HG02970 (cell line): ENCODE measurements around the gene ANKH.

ENCODE experiments used
- ATAC-seq: cut with Tn5 transposase; IDR thresholded peaks from one replicate; pipeline ENCODE4 v1.9.1; 2021; ENCODE audit warnings: mild to moderate bottlenecking, moderate library complexity, moderate number of reproducible peaks; ENCODE audit not compliant: unreplicated experiment, low FRiP score

The ANKH gene

DNA sequence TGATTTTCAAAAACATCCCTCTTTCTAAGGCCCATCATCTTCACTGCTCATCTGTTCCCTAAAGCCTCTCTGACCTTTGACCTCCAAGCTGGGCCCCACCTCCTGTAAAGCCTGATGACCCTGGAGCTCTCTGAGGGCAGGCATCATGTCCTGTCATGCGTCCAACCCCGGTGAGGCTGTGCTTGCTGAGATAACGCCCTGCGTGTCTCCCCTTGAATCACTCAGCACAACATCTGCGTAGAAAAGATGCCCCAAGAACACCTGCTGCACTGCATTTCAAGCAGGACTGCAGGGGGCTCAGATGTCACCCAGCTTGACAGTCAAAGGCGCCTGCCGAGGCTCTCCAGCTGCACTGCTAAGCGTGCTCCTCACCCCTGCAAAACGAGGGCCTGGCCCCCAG lies 129.1 kb downstream of the ANKH start:
- no peak for ATAC-seq

DNA sequence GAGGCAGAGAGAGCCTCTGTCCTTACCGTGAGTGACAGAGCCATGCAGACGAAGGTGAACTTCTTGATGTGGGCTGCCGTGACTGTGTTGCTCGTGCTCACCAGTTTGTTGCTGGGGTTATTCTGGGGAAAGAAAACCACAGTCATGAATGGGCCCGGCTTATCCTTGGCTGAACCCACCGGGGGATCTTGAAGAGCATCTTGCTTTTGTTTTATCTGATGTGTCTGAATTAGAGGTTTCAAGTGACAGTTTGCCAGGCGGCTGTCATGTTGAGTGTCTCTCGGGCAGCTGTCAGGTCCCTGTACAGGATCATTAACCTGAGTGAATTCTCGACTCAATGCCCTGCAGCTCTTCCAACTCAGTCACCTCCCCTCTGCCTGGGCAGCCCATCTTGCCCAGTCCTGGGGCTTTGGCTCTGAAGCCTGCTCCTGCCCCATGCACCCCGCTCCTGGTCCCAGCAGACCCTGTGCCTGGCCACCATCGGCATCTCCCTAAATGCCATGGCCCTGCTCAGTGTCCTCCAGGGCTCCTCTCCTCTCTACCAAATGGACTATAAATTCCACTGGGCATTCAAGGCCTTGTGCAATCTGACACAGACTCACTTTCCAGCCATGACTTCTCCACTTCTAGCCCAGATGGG lies 129.7 kb downstream of the ANKH start:
- no peak for ATAC-seq

DNA sequence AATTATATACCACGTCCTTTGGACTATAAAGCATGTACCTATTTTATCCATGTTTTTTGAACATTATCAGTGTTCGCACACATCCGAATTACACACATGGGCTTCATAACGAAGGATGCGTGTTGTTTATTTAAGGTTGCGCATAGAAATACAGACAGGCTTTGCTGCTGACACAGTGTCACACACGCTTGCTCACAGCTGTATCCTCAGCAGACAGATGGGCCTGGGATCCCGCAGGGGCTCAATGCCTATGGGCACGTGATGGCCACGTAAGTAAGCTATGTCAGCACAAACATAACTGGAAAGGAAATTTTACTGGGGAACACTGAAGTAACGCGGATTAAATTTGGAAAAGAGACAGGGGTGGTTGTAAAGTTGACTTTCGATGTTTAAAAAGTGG lies 130.4 kb downstream of the ANKH start:
- no peak for ATAC-seq

DNA sequence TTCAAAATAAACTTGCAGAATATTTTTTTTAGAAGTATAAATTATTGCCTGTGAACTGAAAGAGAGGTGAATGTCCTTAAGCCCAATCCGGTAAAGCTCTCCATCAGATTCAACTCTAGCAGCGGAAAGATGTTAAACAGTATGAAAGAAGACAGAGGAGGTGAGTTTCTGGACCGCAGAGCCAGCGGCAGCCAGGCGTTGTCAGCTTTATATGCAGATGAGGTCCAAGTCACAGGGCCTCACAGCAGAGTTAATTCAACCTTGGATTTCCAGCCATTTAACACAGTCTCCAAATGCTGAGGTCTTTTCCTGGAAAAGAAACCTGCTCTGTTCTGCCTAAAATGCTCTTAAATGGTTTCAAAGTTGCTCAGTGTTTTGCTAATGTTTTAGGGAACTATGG lies 131.6 kb downstream of the ANKH start:
- no peak for ATAC-seq

DNA sequence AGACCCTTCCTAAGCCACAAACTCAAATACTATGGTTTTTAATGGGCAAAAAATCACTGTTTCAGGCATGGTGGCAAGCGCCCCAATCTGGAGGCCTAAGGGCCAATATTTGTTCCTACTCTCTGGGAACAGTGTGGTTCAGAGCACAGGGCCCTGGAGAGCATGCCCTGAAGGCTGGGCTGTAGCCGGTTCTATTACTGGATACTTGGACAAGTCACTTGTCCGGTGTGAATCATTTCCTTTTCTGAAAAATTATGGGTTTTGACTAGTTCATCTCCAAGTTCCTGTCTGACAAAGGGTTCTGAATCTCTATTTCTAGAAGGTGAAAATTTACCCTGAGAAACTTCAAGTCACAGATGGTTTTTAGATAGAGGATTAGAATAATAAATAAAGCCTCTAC lies 132.0 kb downstream of the ANKH start:
- ATAC-seq: no peak

DNA sequence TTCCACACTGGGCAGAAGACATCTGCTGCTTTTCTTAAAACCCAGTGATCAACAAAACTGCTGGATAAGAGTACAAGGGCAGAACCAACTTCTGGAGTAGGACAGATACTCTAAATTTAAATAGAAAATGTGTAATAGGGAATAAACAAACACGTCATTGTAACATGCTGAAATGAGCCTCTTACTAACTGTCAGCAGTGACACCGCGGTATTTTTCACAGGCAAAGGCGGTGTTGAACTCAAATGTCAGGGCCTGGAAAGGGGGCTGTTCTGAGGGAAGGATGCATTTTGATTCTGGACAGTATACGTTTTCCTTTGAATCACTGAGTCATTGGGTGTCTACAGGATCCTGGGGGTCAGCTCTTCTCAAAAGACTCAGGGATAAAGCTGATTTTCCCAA lies 133.5 kb downstream of the ANKH start:
- no peak for ATAC-seq

DNA sequence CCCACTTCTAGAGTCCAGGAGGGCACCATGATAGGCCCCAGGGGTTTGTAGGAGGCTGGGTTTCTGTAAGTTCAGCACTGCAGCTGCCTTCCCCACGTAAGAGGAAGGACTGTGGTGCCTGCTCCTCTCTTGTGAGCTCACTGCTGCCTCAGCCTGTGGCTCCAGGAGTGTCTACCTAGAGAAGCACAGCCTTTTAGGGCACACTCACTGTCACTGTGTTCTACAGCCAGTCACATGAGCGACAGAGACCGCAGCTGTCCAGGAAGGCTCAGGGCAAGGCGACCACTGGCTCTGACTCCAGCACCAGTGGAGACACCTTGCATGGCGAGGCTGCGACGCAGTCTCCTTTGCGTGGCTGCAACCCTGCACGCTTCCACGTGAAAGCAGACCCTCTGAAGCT lies 134.3 kb downstream of the ANKH start:
- ATAC-seq: no peak

DNA sequence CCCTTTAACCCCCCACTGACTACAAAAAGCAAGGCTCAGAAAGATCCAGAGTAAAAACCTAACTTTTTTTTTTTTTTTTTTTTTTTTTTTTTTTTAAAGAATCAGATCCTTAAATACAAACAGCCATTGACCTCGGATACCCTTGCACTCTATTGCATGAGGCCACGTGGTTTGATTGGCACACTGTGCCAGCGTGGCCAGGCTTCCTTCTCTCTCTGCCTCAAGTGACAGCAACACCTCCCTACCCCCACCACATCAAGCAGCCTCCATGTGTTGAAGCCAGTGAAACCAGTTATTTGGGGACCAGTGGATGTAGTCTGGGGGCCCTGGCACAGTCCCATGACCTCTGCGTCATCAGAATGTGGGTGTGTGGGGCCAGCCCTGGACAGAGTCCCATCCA lies 135.6 kb downstream of the ANKH start:
- ATAC-seq: no peak

DNA sequence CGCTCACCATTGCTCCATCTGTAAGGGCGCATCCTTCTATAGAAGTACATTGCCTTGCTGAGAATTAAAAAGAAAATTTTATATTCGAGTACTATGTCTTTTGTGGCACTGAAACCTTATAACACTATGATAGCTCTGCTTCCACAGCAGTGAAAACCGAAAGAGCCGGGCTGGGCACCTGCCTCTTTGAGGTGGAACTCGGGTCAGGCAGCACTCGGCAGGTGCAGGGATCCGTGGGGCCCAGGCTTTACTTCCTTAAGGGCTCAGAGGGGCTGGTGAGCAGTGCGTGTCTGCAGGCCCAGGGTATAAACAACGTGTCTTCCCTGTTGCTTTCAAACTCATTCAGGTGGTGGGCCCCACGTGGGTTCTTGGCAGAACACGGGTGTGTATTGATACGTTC lies 137.2 kb downstream of the ANKH start:
- ATAC-seq: no peak

DNA sequence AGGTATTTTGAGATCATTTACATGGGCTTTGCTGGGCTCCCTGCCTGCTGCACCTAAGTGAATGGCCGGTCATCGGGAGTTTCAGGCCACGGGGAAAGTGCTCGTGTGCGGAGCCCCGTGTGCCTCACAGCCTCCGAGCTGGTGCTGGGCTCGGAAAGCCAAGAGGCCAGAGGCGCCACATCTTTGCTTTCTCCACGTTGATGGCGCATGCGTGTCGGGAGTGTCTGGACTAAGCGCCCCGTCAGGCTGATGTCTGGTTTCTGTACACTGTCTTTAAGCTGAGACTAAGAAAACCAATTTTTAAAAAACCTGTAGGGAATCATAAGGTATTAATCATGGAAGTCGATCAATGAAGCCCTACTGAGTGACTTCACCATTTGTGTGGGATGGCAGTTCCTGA lies 137.9 kb downstream of the ANKH start:
- ATAC-seq: no peak

DNA sequence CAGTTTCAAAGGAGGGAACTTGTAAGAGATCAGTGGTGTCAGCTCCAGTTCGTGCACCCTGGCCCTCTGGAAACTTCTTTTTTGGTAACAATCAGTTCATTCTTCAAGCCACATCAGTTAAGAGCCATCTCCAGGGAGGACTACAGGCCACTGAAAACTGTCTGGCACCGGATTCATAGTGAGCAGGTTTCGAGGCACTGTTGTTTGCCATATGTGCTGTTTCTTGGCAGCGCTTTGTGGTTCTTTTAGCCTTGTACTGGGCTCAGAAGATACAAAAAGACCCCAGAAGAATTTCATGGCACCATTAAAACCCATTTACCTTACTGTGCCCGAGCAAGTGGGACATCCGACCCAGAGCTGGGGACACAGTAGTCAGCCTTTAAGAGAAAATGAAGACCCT lies 138.6 kb downstream of the ANKH start:
- ATAC-seq: no peak

DNA sequence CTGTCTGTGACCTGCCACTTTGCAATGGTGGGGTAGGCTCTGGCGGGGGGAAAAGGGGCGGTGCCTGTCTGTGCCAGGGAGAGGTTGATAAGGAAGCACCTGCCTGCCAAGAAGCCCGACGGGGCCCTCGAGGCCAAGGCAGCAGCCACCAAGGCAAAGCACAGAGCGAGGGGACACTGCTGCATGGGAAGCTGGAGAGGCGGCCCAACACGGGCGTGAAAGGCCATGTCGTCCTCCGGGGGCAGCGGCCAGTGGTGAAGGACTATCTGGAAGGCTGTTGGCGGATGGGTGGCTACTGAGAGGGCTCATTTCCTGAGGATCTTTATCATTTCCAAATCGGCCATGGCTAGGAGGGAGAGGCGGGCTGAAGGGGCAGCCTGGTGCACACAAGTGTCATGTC lies 140.7 kb downstream of the ANKH start:
- ATAC-seq: no peak

DNA sequence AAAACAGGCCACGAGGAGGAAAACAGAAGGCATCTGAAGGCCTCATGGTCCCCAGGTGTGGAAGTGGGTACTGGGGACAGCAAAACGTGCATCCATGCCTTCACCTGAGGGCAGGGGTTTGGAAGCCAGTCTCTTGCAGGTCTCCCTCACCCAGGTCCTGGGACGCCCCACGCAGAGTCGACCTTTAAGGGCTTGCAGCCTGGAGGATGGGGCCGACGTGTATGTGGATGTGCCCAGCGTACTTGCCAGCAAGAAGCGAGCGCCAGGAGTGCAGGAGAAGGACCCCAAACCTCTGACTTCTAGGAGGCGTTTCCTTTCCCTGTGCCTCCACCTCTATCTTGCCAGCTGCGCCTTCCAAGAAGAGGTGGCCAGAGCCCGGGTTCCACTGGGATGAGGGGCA lies 141.1 kb downstream of the ANKH start:
- no peak for ATAC-seq

DNA sequence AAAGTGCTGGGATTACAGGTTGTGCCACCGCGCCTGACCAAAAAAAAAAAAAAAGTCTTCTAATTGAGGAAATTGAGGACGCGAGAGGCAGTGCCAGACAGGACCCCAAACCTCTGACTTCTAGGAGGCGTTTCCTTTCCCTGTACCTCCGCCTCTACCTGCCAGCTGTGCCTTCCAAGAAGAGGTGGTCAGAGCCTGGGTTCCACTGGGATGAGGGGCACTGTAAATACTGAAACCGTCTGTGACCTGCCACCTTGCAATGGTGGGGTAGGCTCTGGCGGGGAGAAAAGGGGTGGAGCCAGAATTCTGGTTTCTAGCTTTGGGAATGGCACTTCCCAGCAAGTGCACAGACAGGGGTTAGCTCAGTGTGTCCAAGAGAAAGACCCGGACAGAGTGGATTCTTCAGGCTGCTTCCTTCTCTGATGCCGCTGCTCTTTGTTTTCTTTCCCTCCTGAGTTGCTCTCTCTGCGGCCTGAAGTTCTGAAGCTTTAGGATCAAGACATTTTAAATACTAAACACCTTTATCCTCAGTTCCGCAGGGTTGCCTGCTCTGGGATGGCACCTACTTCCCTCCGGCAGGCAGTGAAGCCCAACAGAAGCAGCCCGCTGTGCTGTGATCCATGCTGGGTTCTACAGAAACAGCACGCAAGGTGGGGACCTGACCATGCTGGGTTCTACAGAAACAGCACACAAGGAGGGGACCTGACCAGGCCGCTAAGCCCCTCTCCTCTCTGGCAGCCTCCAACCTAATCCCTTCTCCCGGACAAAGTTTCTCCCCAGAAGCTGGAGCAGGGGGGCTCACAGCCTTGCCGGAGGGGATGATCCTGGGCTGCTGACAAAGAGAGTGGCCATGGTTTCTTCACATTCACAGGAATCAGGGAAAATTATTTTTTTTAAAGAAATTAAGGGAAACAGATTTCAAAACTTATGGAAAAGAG lies 141.9 kb downstream of the ANKH start:
- ATAC-seq: no peak

DNA sequence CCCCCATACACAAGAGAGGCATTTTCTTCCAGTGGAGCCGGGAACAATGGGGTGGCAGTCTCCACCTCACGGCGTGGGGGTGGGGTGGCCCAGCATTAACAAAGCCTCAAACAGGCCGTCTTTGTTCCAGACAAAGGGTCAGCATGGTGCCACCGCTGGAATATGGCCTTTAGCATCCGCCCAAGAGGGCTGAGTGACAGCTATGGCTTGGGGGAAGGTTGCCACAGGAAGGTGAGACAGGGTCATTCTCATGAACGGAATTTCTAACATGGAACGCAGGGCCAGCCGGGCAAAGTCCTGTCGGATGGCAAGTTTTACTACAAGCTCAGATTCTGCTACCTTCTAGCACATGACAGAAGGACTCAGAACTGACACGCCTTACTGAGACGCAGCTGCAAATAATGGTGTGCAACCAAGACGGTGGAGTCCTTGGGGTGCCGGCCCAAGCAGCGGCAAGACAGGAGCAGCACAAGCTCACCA lies 143.1 kb downstream of the ANKH start:
- ATAC-seq: no peak

DNA sequence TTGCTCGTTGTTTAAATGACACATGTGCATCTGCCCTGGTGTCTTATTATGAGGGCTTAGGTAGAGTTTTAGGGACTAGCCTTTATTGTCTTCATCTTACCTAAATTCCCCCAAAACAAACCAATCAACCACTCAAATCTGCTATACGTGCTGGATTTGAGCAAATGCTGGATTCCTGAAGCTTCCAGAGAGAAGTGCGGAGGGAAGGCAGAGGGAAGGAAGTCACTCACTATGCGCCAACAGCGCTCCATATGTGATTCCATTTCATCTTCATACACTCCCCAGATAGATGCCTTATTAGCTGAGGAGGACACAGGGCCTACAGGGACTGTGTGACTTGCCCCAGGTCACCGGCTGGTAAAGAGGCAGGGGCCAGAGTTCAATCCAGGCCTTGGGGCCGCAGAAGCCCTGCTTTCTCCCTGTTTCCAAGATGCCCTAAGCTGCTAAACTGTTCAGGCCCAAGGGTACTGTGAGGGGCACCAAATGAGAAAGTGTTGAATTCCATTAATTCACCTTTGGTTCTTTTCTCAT lies 143.6 kb downstream of the ANKH start:
- no peak for ATAC-seq

DNA sequence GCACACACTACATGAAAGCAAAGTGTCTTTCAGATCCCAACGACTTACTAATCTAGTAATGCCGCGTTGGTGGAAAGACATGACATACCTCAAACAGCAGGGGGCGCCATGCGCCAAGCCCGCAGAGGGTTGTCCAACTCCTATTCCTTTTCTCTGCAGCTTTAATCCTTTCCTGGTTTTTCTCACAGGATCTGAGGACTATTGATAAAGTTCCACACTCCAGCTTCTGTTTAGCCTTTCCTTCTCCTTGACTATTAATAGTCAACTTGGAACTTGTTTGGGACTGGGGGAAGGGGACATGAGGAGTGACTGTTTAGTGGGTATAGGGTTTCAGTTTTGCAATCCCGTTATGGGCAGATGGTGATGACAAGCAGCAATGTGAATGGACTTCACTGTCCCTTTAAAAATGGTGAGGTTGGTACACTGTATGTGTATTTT lies 144.1 kb downstream of the ANKH start:
- no peak for ATAC-seq

DNA sequence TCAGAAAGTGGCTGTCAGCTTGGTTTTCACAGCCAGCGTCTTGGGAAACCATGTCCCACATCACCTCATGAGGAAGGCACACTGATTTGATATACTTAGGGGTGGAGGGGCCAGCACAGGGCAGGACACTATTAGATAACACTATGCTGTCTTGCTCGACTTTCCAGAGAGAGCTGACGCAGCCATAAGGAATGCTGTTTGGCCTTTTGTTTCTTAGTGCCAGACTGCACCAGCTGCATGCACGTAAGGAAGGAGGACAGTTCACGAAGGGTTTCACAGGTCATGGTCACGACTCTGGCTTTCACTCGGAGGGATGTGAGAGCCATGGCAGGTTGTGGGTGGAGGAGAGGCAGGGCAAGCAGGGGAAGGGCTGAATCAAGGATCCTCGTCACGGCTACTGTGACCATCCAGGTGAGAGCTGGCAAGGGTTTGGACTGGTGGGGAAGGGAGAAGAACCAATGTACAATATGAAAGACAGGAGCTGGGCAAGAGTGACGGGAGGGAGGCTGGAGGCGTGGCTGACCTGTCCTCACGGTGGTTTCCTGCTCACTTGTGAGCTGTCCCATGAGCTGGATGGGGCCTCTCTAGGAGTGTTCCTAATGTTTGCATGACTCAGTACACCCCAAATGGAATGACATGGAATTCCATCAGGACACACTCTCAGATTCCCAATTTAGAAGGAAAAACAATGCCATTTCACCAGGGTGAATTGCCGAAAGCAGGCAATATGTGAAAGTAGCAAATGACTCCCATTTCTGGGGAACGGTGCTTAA lies 145.3 kb downstream of the ANKH start:
- no peak for ATAC-seq

DNA sequence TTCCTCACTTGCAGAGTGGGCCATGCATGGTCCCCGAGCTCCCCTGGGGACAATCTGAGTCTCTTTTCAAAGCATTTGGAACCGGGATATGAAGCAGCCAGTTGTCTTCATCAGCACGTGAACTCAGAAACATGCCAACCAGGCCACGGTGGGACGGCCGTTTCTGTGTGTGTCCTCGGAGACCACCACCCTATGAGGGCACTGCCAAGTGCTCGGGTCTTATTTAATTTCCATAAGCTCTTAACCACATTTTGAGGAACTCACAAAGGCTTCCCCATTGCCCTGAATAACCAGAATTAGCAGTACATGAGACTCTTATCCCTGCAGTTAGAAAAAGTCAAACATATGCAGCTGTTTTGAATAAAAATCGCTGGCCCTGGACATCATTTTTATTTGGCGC lies 146.9 kb downstream of the ANKH start:
- no peak for ATAC-seq

DNA sequence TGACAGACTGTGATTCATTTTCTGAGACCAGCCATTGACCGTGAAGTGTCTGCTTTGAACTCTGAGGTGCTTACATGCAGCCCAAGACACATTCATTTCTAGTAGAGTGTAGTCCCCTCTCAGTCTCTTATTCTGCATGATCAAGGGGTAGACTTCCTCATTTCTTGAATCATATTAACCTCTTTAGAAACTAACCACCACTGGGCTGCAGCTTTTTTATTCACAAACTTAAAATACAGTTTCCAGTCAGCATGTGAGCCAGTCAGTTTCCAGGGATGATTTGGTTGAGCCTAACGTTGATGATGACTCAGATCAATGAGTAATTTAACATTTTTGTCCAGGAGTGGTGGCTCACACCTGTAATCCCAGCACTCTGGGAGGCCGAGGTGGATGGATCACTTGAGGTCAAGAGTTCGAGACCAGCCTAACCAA lies 147.9 kb downstream of the ANKH start:
- ATAC-seq: no peak

DNA sequence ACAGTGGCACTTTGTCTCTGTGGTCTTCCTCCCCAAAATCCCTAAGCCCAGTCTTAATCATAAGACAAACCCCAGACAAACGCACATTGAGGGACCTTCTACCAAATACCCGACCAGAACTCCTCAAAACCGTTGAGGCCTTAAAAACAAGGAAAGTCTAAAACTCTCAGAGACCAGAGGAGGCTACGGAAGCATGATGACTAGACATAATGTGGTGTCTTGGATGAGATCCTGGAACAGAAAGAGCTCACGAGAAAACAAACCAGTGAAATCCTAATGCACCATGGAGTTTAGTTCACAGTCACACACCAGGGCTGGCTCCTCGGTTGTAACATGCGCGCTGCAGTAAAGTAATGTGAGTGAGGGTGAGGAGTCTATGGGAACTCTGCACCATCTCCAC lies 148.7 kb downstream of the ANKH start:
- ATAC-seq: no peak
